GM03348 (cell line): ENCODE results near the gene KIAA2012.

Experiments used
- DNase-seq: peaks from one replicate; pipeline ENCODE4 v3.0.0; 2012; ENCODE audit warnings: low spot score

KIAA2012 gene

GRCh38 chr2:202149936-202150335 is 76.9 kb downstream of the KIAA2012 start:
- no peak for DNase-seq

GRCh38 chr2:202152104-202152715 is 79.2 kb downstream of the KIAA2012 start:
- peak; percentile 51 for DNase-seq

GRCh38 chr2:202154613-202155012 is 81.6 kb downstream of the KIAA2012 start:
- no peak for DNase-seq

DNA sequence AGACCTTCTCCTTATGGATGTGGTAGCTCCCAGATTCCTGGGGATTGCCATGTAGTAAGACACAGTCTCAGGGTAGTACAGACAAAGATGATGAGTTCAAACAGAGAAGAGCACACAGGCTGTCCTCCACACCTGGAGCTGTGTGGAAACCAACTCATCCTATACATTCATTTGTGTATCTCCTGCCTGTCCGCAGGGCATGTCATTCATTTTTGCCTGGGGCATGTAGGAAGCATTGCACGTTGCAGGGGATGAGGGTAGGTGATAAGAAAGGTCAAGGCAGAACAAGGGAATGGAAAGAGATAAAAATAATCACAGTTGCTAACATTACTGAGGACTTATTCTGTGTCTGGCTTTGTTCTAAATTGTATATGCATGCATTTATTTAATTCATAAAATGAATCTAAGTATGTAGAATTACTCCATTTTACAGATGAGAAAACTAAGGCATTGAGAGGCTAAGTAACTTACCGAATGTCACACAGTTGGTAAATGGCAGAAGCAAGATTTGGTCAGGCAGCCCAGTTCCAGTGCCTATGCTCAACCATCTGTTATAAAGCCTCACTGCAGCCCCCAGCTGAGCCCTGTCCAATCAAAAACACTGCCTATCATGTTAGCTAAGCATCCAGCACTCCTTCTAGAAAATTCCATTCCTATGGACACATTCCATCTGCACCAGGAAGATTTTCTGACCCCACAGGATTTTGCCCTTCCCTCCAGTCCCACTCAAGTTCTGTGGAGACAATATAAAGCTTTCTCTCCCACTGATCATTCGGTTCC is 84.3 kb downstream of the KIAA2012 start:
- no peak for DNase-seq

- DNase-seq = no peak
Observed at GRCh38 chr2:202158796-202159195, 85.7 kb downstream of the KIAA2012 start.

- no peak for DNase-seq
Observed at GRCh38 chr2:202161151-202161835, 88.2 kb downstream of the KIAA2012 start.

GRCh38 chr2:202164411-202164810 is 91.4 kb downstream of the KIAA2012 start:
- no peak for DNase-seq

DNA sequence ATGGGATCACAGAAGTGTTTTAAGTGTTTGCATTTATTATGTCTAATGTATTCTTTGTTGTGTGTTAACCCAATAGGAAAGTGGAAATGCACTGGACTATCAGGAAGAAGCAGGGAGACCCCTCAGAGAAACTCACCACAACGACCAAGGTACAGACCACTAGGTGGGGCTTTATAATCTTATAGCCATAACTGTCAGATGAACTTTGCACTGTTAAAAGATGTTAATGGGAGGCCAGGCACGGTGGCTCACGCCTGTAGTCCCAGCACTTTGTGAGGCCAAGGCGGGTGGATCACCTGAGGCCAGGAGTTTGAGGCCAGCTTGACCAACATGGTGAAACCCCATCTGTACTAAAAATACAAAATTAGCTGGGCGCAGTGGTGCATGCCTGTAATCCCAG is 92.2 kb downstream of the KIAA2012 start:
- DNase-seq = no peak

GRCh38 chr2:202165945-202166344 is 92.9 kb downstream of the KIAA2012 start:
- peak; percentile 52 for DNase-seq

DNA sequence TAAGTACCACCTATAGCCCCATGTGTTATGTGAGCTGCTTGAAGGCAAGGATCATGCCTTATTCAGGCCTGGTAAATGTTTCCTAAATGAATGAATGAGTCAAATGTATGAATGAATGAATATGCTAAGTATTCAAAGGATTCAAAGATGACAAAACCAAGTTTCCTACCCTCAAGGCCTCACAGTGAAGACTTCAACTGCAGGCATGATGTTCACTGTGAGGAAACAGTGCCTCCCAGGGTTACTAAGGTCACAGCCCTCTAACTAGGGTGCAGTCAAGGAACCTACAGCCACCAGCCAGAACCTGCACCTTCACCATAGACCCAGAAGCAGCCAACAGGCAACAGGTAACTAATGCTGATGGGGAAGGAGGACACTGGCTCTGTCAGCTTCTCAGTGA is 96.1 kb downstream of the KIAA2012 start:
- DNase-seq = no peak

DNA sequence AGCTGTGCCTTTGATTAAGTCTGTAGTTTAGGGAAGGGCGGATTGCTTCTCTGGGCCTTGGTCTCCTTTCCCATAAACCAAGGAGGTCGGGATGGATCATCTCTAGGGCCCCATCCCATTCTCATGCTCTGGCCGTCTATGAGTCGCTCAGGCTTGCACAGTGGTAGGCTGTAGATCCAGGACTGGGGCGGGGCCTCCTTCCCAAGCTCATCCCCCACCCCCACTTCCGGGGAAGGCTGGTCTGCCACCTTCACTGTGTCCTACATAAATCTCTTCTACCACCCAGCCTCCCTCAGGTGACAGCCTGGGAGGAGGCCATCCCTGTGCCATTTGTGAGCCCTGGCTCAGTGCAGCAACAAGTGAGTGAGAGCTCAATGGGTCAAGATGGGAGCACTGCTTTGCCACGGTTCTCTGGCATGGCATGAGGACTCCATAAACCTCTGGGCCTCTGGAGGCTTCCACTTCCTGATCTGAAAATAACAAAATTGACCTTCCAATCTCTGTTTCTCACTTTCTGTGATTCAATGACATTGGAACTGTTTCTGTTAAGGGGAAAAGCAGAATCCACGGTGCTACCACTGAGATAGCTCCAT is 96.9 kb downstream of the KIAA2012 start:
- no peak for DNase-seq

GRCh38 chr2:202171241-202171825 is 98.3 kb downstream of the KIAA2012 start:
- DNase-seq = peak; percentile 65

- no peak for DNase-seq
Observed at GRCh38 chr2:202172439-202173211, 99.6 kb downstream of the KIAA2012 start.

DNA sequence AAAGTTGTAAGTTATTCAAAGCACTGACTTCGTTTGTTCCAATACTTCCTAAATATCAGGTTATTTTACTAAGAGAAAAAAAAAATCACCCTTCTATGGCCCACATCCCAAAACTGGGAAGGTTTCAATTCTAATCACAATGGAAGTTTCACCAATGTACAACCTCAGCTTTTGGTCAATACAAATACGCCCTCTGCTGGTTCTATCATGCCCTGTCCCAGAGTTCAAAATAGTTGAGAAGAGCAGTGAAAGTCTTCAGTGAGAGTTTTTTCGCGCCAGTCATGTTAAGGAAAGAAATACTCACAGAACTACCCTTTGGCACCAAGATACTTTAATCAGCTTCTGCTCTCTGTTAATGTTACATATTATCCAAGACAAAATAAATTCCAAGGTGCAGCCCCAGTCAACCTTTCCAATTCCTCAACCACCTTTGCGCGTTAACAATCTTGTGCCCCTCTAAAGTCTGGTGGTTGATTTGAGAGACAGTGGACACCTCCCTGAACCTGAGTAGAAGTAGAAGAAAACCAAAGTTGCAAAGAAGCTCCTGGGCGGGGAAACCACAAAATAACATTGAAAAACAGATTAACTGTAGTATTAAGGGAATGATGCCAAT is 105.4 kb downstream of the KIAA2012 start:
- peak; percentile 79 for DNase-seq

DNA sequence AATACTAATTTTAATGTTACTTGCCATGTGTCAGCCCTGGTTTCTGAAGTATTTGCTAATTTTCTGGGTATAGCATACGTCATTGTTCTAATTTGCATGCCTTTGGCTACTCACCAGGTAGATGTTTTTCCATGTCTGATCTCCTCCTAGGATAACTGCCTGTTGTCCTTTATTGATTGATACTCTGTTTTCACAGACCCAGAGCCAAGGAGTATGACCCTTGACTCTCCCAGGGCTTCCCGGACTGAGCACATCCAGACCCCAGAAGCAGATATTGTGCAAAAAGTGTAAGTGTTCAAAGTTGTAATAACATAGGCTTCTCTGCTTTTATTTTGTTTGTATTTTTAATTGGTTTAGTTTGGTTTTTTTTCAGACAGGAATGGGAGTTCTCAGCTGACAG is 111.5 kb downstream of the KIAA2012 start:
- no peak for DNase-seq

DNA sequence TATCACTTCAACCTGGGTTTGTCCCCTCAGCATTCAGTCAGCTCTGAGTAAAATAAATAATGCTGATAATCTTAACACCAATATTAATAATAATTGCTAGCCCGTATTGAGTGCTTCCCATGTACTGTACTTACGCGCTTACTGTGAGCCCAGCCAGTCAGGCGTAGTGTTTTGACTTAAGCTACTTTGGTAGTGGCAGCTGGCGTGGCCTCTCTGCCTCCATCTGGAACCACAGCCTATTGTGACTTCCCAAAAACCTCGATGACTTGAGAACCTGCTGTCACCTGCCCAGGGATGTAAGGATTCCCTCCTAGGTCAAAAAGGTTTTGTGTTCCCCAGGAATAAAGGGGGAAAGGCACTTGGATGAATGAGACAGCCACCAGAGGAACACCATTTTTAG is 112.1 kb downstream of the KIAA2012 start:
- DNase-seq = no peak

- no peak for DNase-seq
Observed at GRCh38 chr2:202186641-202187202, 113.7 kb downstream of the KIAA2012 start.

DNA sequence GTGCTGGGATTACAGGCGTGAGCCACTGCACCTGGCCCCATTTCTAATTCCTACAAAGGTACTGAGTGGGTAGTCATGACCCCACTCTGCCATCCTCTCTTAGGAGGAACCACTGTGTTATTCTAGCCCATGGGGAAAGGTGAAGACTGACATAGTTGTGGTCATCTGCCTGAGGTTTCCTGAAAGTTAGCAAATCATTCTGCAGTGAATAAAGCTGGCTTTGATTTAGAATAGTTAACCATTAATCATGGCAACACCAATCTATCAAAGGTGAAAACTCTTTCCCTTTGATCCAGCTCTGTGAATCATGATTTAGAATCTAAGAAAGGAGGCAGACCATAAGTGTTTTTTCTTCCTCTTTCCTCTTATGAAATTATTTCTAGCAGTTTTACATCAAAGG is 114.5 kb downstream of the KIAA2012 start:
- DNase-seq = no peak

DNA sequence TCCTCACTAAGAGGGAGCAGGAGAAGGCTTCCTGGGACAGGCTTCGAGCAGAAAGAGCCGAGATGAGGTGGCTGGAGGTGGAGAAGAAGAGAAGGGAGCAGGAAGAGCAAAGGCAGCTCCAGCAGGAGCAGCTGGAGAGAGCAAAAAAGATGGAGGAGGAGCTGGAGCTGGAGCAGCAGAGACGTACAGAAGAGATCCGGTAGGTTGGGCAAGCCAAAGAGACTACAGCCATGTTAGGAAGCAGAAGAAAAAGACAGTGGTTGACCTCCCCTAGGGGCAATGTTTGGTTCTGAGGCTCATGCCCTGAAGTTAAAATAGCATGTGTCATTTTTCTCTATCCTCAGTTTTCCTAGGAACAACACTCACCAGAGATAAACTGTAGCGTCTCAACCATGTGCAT is 120.2 kb downstream of the KIAA2012 start:
- no peak for DNase-seq

GRCh38 chr2:202193881-202194353 is 120.9 kb downstream of the KIAA2012 start:
- DNase-seq = no peak

- no peak for DNase-seq
Observed at GRCh38 chr2:202194418-202194817, 121.4 kb downstream of the KIAA2012 start.
